GM13976 (cell line): ENCODE results near the gene ZNF665.
A peak's percentile ranks its signal among the peaks of the same experiment; 100 is the strongest.
"Not testable (repeated sequence)": the region's sequence is repeated elsewhere in the genome, so short reads cannot be mapped to it uniquely, and the experiment has no call there.

ENCODE experiments used
- DNase-seq: peaks from one replicate; pipeline ENCODE4 v3.0.0; 2012; ENCODE audit warnings: low spot score
- CTCF ChIP-seq: IDR thresholded peaks from 2 replicates; pipeline ENCODE4 v1.5.1; 2012; ENCODE audit warnings: borderline replicate concordance, mild to moderate bottlenecking; ENCODE audit not compliant: insufficient read depth; ENCODE audit errors: extremely low read depth, missing control alignments, control extremely low read depth
- in situ Hi-C: fragments of 300-500 bp; cut with MboI; formaldehyde crosslinking; loops from one replicate; pipeline ENCODE4 v1.12.0; 2022; ENCODE audit warnings: low sequenced_read_pairs, mixed read lengths, inconsistent platforms; ENCODE audit not compliant: unreplicated experiment

The ZNF665 gene

GRCh38 chr19:53192771-53193534 is at the start of gene ZNF665:
Gene ZNF665, minus strand, starts transcription at chr19:53193358. Its CDS starts 10,460 bp downstream, at chr19:53182898.
- peak; percentile 86 for DNase-seq
- in situ Hi-C loops: no loop called here
- TF ChIP-seq CTCF: no peak

- DNase-seq: no peak
- no peak for TF ChIP-seq CTCF
- in situ Hi-C loops: no loop called here
Observed at GRCh38 chr19:53237114-53237777, 44.1 kb upstream of the ZNF665 start.

GRCh38 chr19:53224606-53225005 is 31.4 kb upstream of the ZNF665 start:
- no peak for TF ChIP-seq CTCF
- DNase-seq: no peak
- in situ Hi-C loops: no loop called here

GRCh38 chr19:53222716-53223115 is 29.6 kb upstream of the ZNF665 start:
- DNase-seq, in situ Hi-C loops: not testable (repeated sequence)

- TF ChIP-seq CTCF: no peak
- in situ Hi-C loops: no loop called here
- no peak for DNase-seq
Observed at GRCh38 chr19:53212703-53213320, 19.7 kb upstream of the ZNF665 start.

- in situ Hi-C loops: not testable (repeated sequence)
Observed at GRCh38 chr19:53211554-53211953, 18.4 kb upstream of the ZNF665 start.

GRCh38 chr19:53196777-53197396 is 3.7 kb upstream of the ZNF665 start:
- in situ Hi-C loops: no loop called here
- TF ChIP-seq CTCF: no peak
- peak; percentile 99 for DNase-seq

More at GRCh38 chr19:53211554-53211953, 18.4 kb upstream of the ZNF665 start:
- not testable (repeated sequence) for DNase-seq
